Ascending aorta (tissue), 2 donors: ENCODE results near the gene EXT2. TPM values are rescaled to one million over a fixed set of nuclear protein-coding genes. Genes with fewer than 3 reads are reported as not detected.

Source experiments
- DNase-seq, 2 donors: peaks; one replicate each; pipeline ENCODE4 v3.0.0-alpha.2; 2019; ENCODE audit warnings: low spot score in 2 of 2
- H3K27ac ChIP-seq, 2 donors: fragments of 200-600 bp; sonication (generic); one replicate each; pipeline ENCODE4 v1.5.1; 2016 to 2017; ENCODE audit warnings: mild to moderate bottlenecking in 1 of 2
- H3K27me3 ChIP-seq: fragments of 200-600 bp; sonication (generic); one replicate; pipeline ENCODE4 v1.5.1; 2017
- H3K36me3 ChIP-seq, 2 donors: fragments of 200-600 bp; sonication (generic); one replicate each; pipeline ENCODE4 v1.5.1; 2016
- H3K4me1 ChIP-seq, 2 donors: fragments of 200-600 bp; sonication (generic); one replicate each; pipeline ENCODE4 v1.5.1; 2016 to 2017; ENCODE audit warnings: mild to moderate bottlenecking in 1 of 2
- H3K4me3 ChIP-seq, 2 donors: fragments of 200-600 bp; sonication (generic); one replicate each; pipeline ENCODE4 v1.5.1; 2016 to 2017; ENCODE audit warnings: mild to moderate bottlenecking in 1 of 2
- H3K9me3 ChIP-seq, 2 donors: fragments of 200-600 bp; sonication (generic); one replicate each; pipeline ENCODE4 v1.5.1; 2016
- CTCF ChIP-seq, 3 experiments: fragments of 200-600 bp in 2 of 3; fragments of 450-650 bp in 1 of 3; sonication (generic) in 2 of 3; IDR thresholded peaks; one replicate each; pipeline ENCODE4 v1.5.1; 2016 to 2019; ENCODE audit warnings: antibody characterized with exemption in 3 of 3, mild to moderate bottlenecking in 1 of 3, moderate library complexity in 1 of 3
- intact Hi-C: fragments of 100-400 bp; cut with DNase I; formaldehyde crosslinking; loops from one replicate; pipeline ENCODE4 v1.15.1; 2023
- total RNA-seq: library from RNA; depleted of rRNA; stranded (reverse); fragments of >200 nt; gene quantifications from one replicate; pipeline ENCODE4 v1.1.0, GENCODE V29; 2016

The EXT2 gene
- total RNA-seq, 1 donor from 2014 or later, result 342 TPM

GRCh38 chr11:44110231-44110679, 14.8 kb downstream of the EXT2 start:
- peak in 1 of 2 donors; percentile 67 for DNase-seq
- no peak overlapping the region for H3K27ac ChIP-seq
- no peak overlapping the region for H3K4me3 ChIP-seq
- intact Hi-C loops, result no loop called here
- H3K4me1 ChIP-seq, result no peaks in the 10 kb centered on the region
- H3K9me3 ChIP-seq, result no peaks in the 10 kb centered on the region
- H3K36me3 ChIP-seq, result peaks cover 18 to 60% of the 10 kb centered on the region in 2 donors
- H3K27me3 ChIP-seq, result no peaks in the 10 kb centered on the region
- peak; percentile 44 to 70 (median 57) for TF ChIP-seq CTCF (IDR thresholded peaks at IDR 0.05)

- no peaks in the 10 kb centered on the region for H3K4me1 ChIP-seq
- TF ChIP-seq CTCF (IDR thresholded peaks at IDR 0.05), result no peak
- H3K9me3 ChIP-seq, result no peaks in the 10 kb centered on the region
- no peaks in the 10 kb centered on the region for H3K27me3 ChIP-seq
- H3K4me3 ChIP-seq, result no peak overlapping the region
- peaks cover 19 to 79% of the 10 kb centered on the region in 2 donors for H3K36me3 ChIP-seq
- intact Hi-C loops, result no loop called here
- DNase-seq, result no peak
- H3K27ac ChIP-seq, result no peak overlapping the region
Observed at GRCh38 chr11:44112091-44112821, 16.8 kb downstream of the EXT2 start.

- intact Hi-C loops, result no loop called here
- Histone ChIP-seq H3K36me3 (peaks cover 16 to 74% of the 10 kb centered on the region in 2 donors), H3K9me3 (no peaks in the 10 kb centered on the region), H3K27me3 (no peaks in the 10 kb centered on the region), H3K27ac (no peak overlapping the region), H3K4me1 (no peaks in the 10 kb centered on the region), H3K4me3 (no peak overlapping the region)
- no peak for TF ChIP-seq CTCF (IDR thresholded peaks at IDR 0.05)
- no peak for DNase-seq
Observed at GRCh38 chr11:44113018-44113417, 17.5 kb downstream of the EXT2 start.

- H3K27me3 ChIP-seq, result no peaks in the 10 kb centered on the region
Observed at GRCh38 chr11:44113572-44113971, 18.1 kb downstream of the EXT2 start.

GRCh38 chr11:44116234-44116830, 20.9 kb downstream of the EXT2 start:
- intact Hi-C loops, result no loop called here
- H3K9me3 ChIP-seq, result no peaks in the 10 kb centered on the region
- H3K27ac ChIP-seq, result no peak overlapping the region

More at GRCh38 chr11:44113572-44113971, 18.1 kb downstream of the EXT2 start:
- Histone ChIP-seq H3K9me3 (no peaks in the 10 kb centered on the region), H3K36me3 (peaks cover 10 to 69% of the 10 kb centered on the region in 2 donors), H3K4me1 (no peaks in the 10 kb centered on the region), H3K27ac (no peak overlapping the region), H3K4me3 (no peak overlapping the region)
- no peak for DNase-seq
- no peak for TF ChIP-seq CTCF (IDR thresholded peaks at IDR 0.05)
- intact Hi-C loops, result no loop called here

More at GRCh38 chr11:44116234-44116830, 20.9 kb downstream of the EXT2 start:
- H3K27me3 ChIP-seq, result no peaks in the 10 kb centered on the region
- H3K4me3 ChIP-seq, result no peak overlapping the region
- H3K36me3 ChIP-seq, result peaks cover 15 to 57% of the 10 kb centered on the region in 2 donors
- no peak for TF ChIP-seq CTCF (IDR thresholded peaks at IDR 0.05)
- no peaks in the 10 kb centered on the region for H3K4me1 ChIP-seq
- no peak for DNase-seq
